ENCODE results near the gene KCNC3. TPM values are rescaled to one million over a fixed set of nuclear protein-coding genes. Genes with fewer than 3 reads are reported as not detected.

KCNC3 gene
- total and polyA plus RNA-seq, 2 experiments from 2014 or later: 0.40 to 1.6 TPM

GRCh38 chr19:50368649-50369570 lies 39.7 kb upstream of the KCNC3 start:
- H3K36me3 ChIP-seq (replicated peaks; ENCODE audit: insufficient read depth, low read depth): no peaks in the 10 kb centered on the region
- H4K20me1 ChIP-seq (ENCODE audit: insufficient read depth, poor library complexity, severe bottlenecking): no peaks in the 10 kb centered on the region
- H3K79me2 ChIP-seq: no peaks in the 10 kb centered on the region
- H3K9me2 ChIP-seq (replicated peaks; ENCODE audit: insufficient read depth): no peaks in the 10 kb centered on the region
- no peaks in the 10 kb centered on the region for H3K9me3 ChIP-seq (ENCODE audit: low read depth)
- peak overlapping the region; percentile 71 for H3K4me3 ChIP-seq
- WGBS (ENCODE audit: low lambda C conversion rate, missing lambda C conversion rate): 11% methylated on average over 33 of the region's 34 CpGs
- peak overlapping the region; percentile 86 for H3K27ac ChIP-seq
- DNase-seq (ENCODE audit: low spot score): peak; percentile 87
- H2AFZ ChIP-seq: peak overlapping the region; percentile 98
- no peaks in the 10 kb centered on the region for H3K27me3 ChIP-seq
- no peaks in the 10 kb centered on the region for H3K4me1 ChIP-seq (ENCODE audit: insufficient read depth)
- H3K4me2 ChIP-seq: peak overlapping the region; percentile 95
- TF ChIP-seq CTCF (IDR thresholded peaks at IDR 0.05; ENCODE audit: poor library complexity) (peak; percentile 91), EZH2 (IDR thresholded peaks at IDR 0.05; ENCODE audit: borderline replicate concordance) (no peak)

- H3K36me3 ChIP-seq (replicated peaks; ENCODE audit: insufficient read depth, low read depth): no peaks in the 10 kb centered on the region
- no peak within 1 kb of the TSS for H2AFZ ChIP-seq
- no peak for TF ChIP-seq EZH2 (IDR thresholded peaks at IDR 0.05; ENCODE audit: borderline replicate concordance)
- no peak for TF ChIP-seq CTCF (IDR thresholded peaks at IDR 0.05; ENCODE audit: poor library complexity)
- TF ChIP-seq EZH2phosphoT487 (IDR thresholded peaks at IDR 0.05; ENCODE audit: low read depth, severe bottlenecking, unreplicated experiment): no peak
Observed at GRCh38 chr19:50365434-50366306, 36.5 kb upstream of the KCNC3 start, which contains the start of gene NAPSA. Gene NAPSA (minus strand): TSS chr19:50365639. CDS start chr19:50365621, 18 bp downstream.

GRCh38 chr19:50362656-50363424 lies 33.7 kb upstream of the KCNC3 start:
- no peak for TF ChIP-seq EZH2phosphoT487 (IDR thresholded peaks at IDR 0.05; ENCODE audit: low read depth, severe bottlenecking, unreplicated experiment)
- no peak for TF ChIP-seq EZH2 (IDR thresholded peaks at IDR 0.05; ENCODE audit: borderline replicate concordance)
- no peak for TF ChIP-seq CTCF (IDR thresholded peaks at IDR 0.05; ENCODE audit: poor library complexity)
- Histone ChIP-seq H3K27ac (no peak overlapping the region), H2AFZ (no peak overlapping the region), H3K4me3 (no peak overlapping the region), H3K9me3 (ENCODE audit: low read depth) (no peaks in the 10 kb centered on the region), H3K4me2 (no peak overlapping the region), H4K20me1 (ENCODE audit: insufficient read depth, poor library complexity, severe bottlenecking) (no peaks in the 10 kb centered on the region), H3K36me3 (replicated peaks; ENCODE audit: insufficient read depth, low read depth) (no peaks in the 10 kb centered on the region), H3K4me1 (ENCODE audit: insufficient read depth) (no peaks in the 10 kb centered on the region), H3K79me2 (no peaks in the 10 kb centered on the region), H3K27me3 (no peaks in the 10 kb centered on the region), H3K9me2 (replicated peaks; ENCODE audit: insufficient read depth) (no peaks in the 10 kb centered on the region)
- DNase-seq (ENCODE audit: low spot score): no peak
- 58% methylated on average over 11 of the region's 11 CpGs for WGBS (ENCODE audit: low lambda C conversion rate, missing lambda C conversion rate)

More at GRCh38 chr19:50365434-50366306, 36.5 kb upstream of the KCNC3 start, which contains the start of gene NAPSA:
- no peak within 1 kb of the TSS for H3K4me3 ChIP-seq
- H3K4me2 ChIP-seq: no peak within 1 kb of the TSS
- H3K4me1 ChIP-seq (ENCODE audit: insufficient read depth): no peaks in the 10 kb centered on the region
- 90% methylated on average over 11 of the region's 11 CpGs for WGBS (ENCODE audit: low lambda C conversion rate, missing lambda C conversion rate)
- no peak within 1 kb of the TSS for H3K27ac ChIP-seq
- H3K9me3 ChIP-seq (ENCODE audit: low read depth): no peaks in the 10 kb centered on the region
- H3K27me3 ChIP-seq: no peaks in the 10 kb centered on the region
- H3K9me2 ChIP-seq (replicated peaks; ENCODE audit: insufficient read depth): no peaks in the 10 kb centered on the region
- H3K79me2 ChIP-seq: no peaks in the 10 kb centered on the region
- DNase-seq (ENCODE audit: low spot score): no peak
- H4K20me1 ChIP-seq (ENCODE audit: insufficient read depth, poor library complexity, severe bottlenecking): no peaks in the 10 kb centered on the region
